ENCODE data around the gene RP2. TPM values are rescaled to one million over a fixed set of nuclear protein-coding genes. Genes with fewer than 3 reads are reported as not detected.

Gene RP2
- total RNA-seq, 4 donors from 2014 or later, result 6.1 to 11.1 (median 8.7) TPM

DNA sequence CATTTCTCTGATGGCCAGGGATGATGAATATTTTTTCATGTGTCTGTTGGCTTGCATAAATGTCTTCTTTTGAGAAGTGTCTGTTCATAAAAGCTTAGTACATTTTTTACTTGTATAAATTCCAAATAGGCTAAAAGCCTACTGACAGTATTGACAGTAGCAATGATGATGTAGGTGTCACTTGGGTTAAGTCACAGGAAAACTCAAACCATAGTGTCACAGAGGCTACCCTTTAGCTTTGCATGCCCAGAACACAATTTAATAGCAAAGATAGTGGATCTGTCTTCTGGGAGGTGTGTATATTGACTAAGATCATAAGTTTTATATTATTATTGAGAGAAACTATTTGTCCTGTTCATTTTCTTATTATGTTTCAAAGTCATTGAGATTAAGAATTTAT lies 8.1 kb downstream of the RP2 start:
- Histone ChIP-seq H3K9me3 (no peaks in the 10 kb centered on the region), H3K36me3 (no peaks in the 10 kb centered on the region), H3K27me3 (no peaks in the 10 kb centered on the region), H3K27ac (no peak overlapping the region), H3K4me3 (no peak overlapping the region), H3K4me1 (peaks cover 0 to 13% (median 2%) of the 10 kb centered on the region in 4 donors)
- no peak for DNase-seq (ENCODE audit: low spot score in 2 of 2)
- TF ChIP-seq POLR2A (IDR thresholded peaks at IDR 0.05) (no peak), CTCF (IDR thresholded peaks at IDR 0.05) (no peak), EP300 (IDR thresholded peaks at IDR 0.05) (no peak)

DNA sequence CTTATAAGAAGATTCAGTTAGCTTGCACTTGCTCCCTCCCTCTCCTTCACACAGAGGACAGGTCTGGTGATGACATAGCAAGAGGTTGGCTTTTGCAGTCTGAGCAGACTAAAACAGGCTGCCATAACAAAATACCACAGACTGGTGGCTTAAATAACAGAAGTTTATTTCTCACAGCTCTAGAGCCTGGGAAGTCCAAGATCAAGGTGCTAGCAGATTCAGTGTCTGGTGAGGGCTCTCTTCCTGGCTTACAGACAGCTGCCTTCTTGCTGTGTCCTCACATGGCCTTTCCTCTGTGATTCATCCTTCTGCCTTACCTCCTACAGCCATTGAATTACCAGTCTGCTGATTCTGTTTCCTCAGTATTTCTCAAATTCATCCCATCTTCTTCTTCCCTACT lies 13.1 kb downstream of the RP2 start:
- Histone ChIP-seq H3K27me3 (no peaks in the 10 kb centered on the region), H3K27ac (no peak overlapping the region), H3K36me3 (no peaks in the 10 kb centered on the region), H3K4me1 (no peaks in the 10 kb centered on the region), H3K4me3 (no peak overlapping the region), H3K9me3 (no peaks in the 10 kb centered on the region)
- no peak for TF ChIP-seq EP300 (IDR thresholded peaks at IDR 0.05)
- no peak for TF ChIP-seq CTCF (IDR thresholded peaks at IDR 0.05)
- TF ChIP-seq POLR2A (IDR thresholded peaks at IDR 0.05), result no peak
- DNase-seq (ENCODE audit: low spot score in 2 of 2), result no peak

- no peaks in the 10 kb centered on the region for H3K4me1 ChIP-seq
- H3K4me3 ChIP-seq, result no peak overlapping the region
- H3K36me3 ChIP-seq, result no peaks in the 10 kb centered on the region
- no peak overlapping the region for H3K27ac ChIP-seq
- H3K9me3 ChIP-seq, result no peaks in the 10 kb centered on the region
- no peaks in the 10 kb centered on the region for H3K27me3 ChIP-seq
- WGBS, 2 donors, result 72 to 90% methylated on average over 1 of the region's 1 CpG
- TF ChIP-seq POLR2A (IDR thresholded peaks at IDR 0.05) (no peak), EP300 (IDR thresholded peaks at IDR 0.05) (no peak), CTCF (IDR thresholded peaks at IDR 0.05) (no peak)
- no peak for DNase-seq (ENCODE audit: low spot score in 2 of 2)
Measured at GRCh38 chrX:46850771-46851170, 13.9 kb downstream of the RP2 start.

- DNase-seq (ENCODE audit: low spot score in 2 of 2), result no peak
- H3K9me3 ChIP-seq, result no peaks in the 10 kb centered on the region
- H3K4me3 ChIP-seq, result no peak overlapping the region
- H3K27ac ChIP-seq, result no peak overlapping the region
- peaks cover 0 to 1% (median 0%) of the 10 kb centered on the region in 3 donors for H3K36me3 ChIP-seq
- H3K27me3 ChIP-seq, result peaks cover 0 to 4% of the 10 kb centered on the region in 2 donors
- no peaks in the 10 kb centered on the region for H3K4me1 ChIP-seq
- TF ChIP-seq POLR2A (IDR thresholded peaks at IDR 0.05) (no peak), CTCF (IDR thresholded peaks at IDR 0.05) (no peak), EP300 (IDR thresholded peaks at IDR 0.05) (no peak)
Measured at GRCh38 chrX:46856483-46856882, 19.6 kb downstream of the RP2 start.

DNA sequence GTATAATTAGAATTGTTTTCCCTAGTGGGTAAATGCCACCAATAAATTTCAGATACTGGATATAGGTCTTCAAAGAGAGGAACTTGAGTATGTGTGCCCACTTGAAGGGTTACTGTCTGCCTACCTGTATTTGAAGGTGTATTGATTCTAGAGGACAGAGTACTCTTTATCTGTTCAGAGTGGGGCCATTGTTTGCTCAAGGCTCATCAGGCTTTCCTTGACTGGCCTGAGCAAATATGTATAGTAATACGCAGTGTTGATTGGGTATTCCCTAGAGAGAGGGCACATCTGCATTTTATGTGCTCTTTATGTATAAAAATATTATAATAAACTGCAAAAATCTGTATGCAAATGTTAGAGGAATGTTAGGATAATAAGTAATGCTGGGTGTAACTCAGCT lies 23.7 kb downstream of the RP2 start:
- H3K36me3 ChIP-seq, result peaks cover 0 to 12% (median 0%) of the 10 kb centered on the region in 3 donors
- no peak overlapping the region for H3K27ac ChIP-seq
- H3K4me1 ChIP-seq, result no peaks in the 10 kb centered on the region
- H3K9me3 ChIP-seq, result no peaks in the 10 kb centered on the region
- TF ChIP-seq CTCF (IDR thresholded peaks at IDR 0.05) (no peak), POLR2A (IDR thresholded peaks at IDR 0.05) (no peak), EP300 (IDR thresholded peaks at IDR 0.05) (no peak)
- H3K27me3 ChIP-seq, result peaks cover 0 to 4% of the 10 kb centered on the region in 2 donors
- 56 to 90% methylated on average over 1 of the region's 1 CpG for WGBS, 2 donors
- no peak for DNase-seq (ENCODE audit: low spot score in 2 of 2)
- H3K4me3 ChIP-seq, result no peak overlapping the region

Measured in tibial nerve (tissue), 4 donors.